B cell (primary cell): ENCODE data around the gene LCN12. TPM values are rescaled to one million over a fixed set of nuclear protein-coding genes. Genes with fewer than 3 reads are reported as not detected.

ENCODE experiments used
- ATAC-seq: fragments of 200-7000 bp; cut with Tn5 transposase; one replicate; pipeline ENCODE4 v1.10.0; 2021; ENCODE audit warnings: low read depth, mild to moderate bottlenecking, moderate number of reproducible peaks, moderate library complexity
- CTCF ChIA-PET: fragments of 350-600 bp; sonication (Branson Sonifier 250); formaldehyde crosslinking; loops from one replicate; lab custom pipeline; 2021; ENCODE audit warnings: antibody characterized with exemption, inconsistent platforms; lab: Charles Lee
- POLR2A ChIA-PET: fragments of 350-600 bp; sonication (Branson Sonifier 250); formaldehyde crosslinking; loops from one replicate; lab custom pipeline; 2021; ENCODE audit warnings: antibody characterized with exemption; lab: Charles Lee
- DNase-seq: peaks from one replicate; pipeline ENCODE4 v3.0.0; 2013
- H2AFZ ChIP-seq: 2 replicates; pipeline ENCODE4 v1.6.1; 2012; ENCODE audit warnings: mild to moderate bottlenecking, low read depth, low read length; ENCODE audit not compliant: insufficient read depth, poor library complexity, severe bottlenecking
- H3K27ac ChIP-seq, 2 donors: 1 replicate in 1 of 2; 2 replicates in 1 of 2; pipeline ENCODE4 v1.5.1; 2012 to 2013; ENCODE audit warnings: low read length in 2 of 2, mild to moderate bottlenecking in 2 of 2, moderate library complexity in 1 of 2
- H3K27me3 ChIP-seq, 4 experiments: fragments of 200-600 bp in 1 of 4; sonication (generic) in 1 of 4; replicated peaks in 1 of 4; 1 replicate in 2 of 4; 2 replicates in 2 of 4; pipeline versions ENCODE4 v1.6.1 to v1.7.0; 2013 to 2016; ENCODE audit warnings: low read length in 3 of 4, mild to moderate bottlenecking in 2 of 4, mixed read lengths in 1 of 4, moderate library complexity in 1 of 4; ENCODE audit not compliant: insufficient read depth in 4 of 4, control insufficient read depth in 3 of 4; ENCODE audit errors: control extremely low read depth in 1 of 4
- H3K36me3 ChIP-seq, 2 experiments: replicated peaks in 1 of 2; 1 replicate in 1 of 2; 2 replicates in 1 of 2; pipeline versions ENCODE4 v1.6.1 to v1.7.1; 2013; ENCODE audit warnings: low read length in 1 of 2; ENCODE audit not compliant: insufficient read depth in 2 of 2, control insufficient read depth in 1 of 2; ENCODE audit errors: control extremely low read depth in 1 of 2, extremely low read depth in 1 of 2
- H3K4me1 ChIP-seq, 2 donors: fragments of 200-600 bp in 1 of 2; sonication (generic) in 1 of 2; 1 replicate in 1 of 2; 2 replicates in 1 of 2; pipeline versions ENCODE4 v1.5.1 to v1.6.1; 2013 to 2017; ENCODE audit warnings: low read length in 2 of 2; ENCODE audit not compliant: control insufficient read depth in 2 of 2, insufficient read depth in 2 of 2
- H3K4me2 ChIP-seq: replicated peaks from 2 replicates; pipeline ENCODE3; 2012; ENCODE audit warnings: mild to moderate bottlenecking, low read depth, low read length; ENCODE audit not compliant: poor library complexity, severe bottlenecking
- H3K4me3 ChIP-seq, 5 experiments: fragments of 200-600 bp in 1 of 5; sonication (generic) in 1 of 5; 1 replicate in 3 of 5; 2 replicates in 2 of 5; pipeline versions ENCODE4 v1.5.1 to v1.7.0; 2011 to 2016; ENCODE audit warnings: low read length in 4 of 5, mild to moderate bottlenecking in 4 of 5, low read depth in 2 of 5, control low read depth in 1 of 5, moderate library complexity in 1 of 5; ENCODE audit not compliant: insufficient read depth in 1 of 5; ENCODE audit errors: control extremely low read depth in 1 of 5, extremely low read depth in 1 of 5
- H3K79me2 ChIP-seq: fragments of 200-600 bp; sonication (generic); one replicate; pipeline ENCODE4 v1.6.0; 2016; ENCODE audit warnings: low read length; ENCODE audit not compliant: control insufficient read depth, insufficient read depth
- H3K9ac ChIP-seq: fragments of 200-600 bp; sonication (generic); 2 replicates; pipeline ENCODE4 v1.6.1; 2017; ENCODE audit warnings: mild to moderate bottlenecking, low read length, moderate library complexity
- H3K9me3 ChIP-seq, 3 donors: one replicate each; pipeline versions ENCODE4 v1.6.1 to v1.7.1; 2013; ENCODE audit warnings: low read length in 2 of 3; ENCODE audit not compliant: control insufficient read depth in 2 of 3, insufficient read depth in 1 of 3; ENCODE audit errors: control extremely low read depth in 1 of 3
- H4K20me1 ChIP-seq: 2 replicates; pipeline ENCODE4 v1.6.0; 2012; ENCODE audit warnings: mild to moderate bottlenecking, low read length; ENCODE audit not compliant: insufficient read depth, control insufficient read depth, poor library complexity, severe bottlenecking
- H3K27ac Mint-ChIP-seq: one replicate; pipeline ENCODE4 v1.8.0; 2021; ENCODE audit warnings: mixed read lengths
- H3K27me3 Mint-ChIP-seq: one replicate; pipeline ENCODE4 v1.8.0; 2021; ENCODE audit warnings: mixed read lengths
- H3K4me1 Mint-ChIP-seq: one replicate; pipeline ENCODE4 v1.8.0; 2021; ENCODE audit warnings: mixed read lengths
- H3K4me3 Mint-ChIP-seq: one replicate; pipeline ENCODE4 v1.8.0; 2021; ENCODE audit warnings: mixed read lengths
- H3K9me3 Mint-ChIP-seq: one replicate; pipeline ENCODE4 v1.8.0; 2022; ENCODE audit warnings: mixed read lengths; ENCODE audit not compliant: insufficient read depth
- CTCF ChIP-seq: fragments of 200-600 bp; IDR thresholded peaks from one replicate; pipeline ENCODE4 v1.8.0; 2022; ENCODE audit warnings: antibody characterized with exemption, mild to moderate bottlenecking
- EZH2 ChIP-seq: IDR thresholded peaks from 2 replicates; pipeline ENCODE4 v1.6.1; 2012; ENCODE audit warnings: borderline replicate concordance, low read depth, mild to moderate bottlenecking, moderate library complexity, low read length; ENCODE audit not compliant: insufficient read depth, poor library complexity, severe bottlenecking
- WGBS: methylation state at CpG from one replicate; pipeline ENCODE4 v1.1.5; 2013; ENCODE audit warnings: missing lambda C conversion rate; ENCODE audit not compliant: insufficient coverage; 5-methylcytosine and 5-hydroxymethylcytosine counted together
- intact Hi-C: fragments of 100-400 bp; cut with micrococcal nuclease; formaldehyde crosslinking; loops from one replicate; pipeline ENCODE4 v1.10.0; 2022
- polyA plus RNA-seq: library from polyadenylated mRNA; depleted of rRNA; stranded (reverse); fragments of >200 nt; gene quantifications from 2 replicates; pipeline ENCODE4 v1.2.3, GENCODE V29; 2012
- total RNA-seq, 2 donors: library from RNA; stranded (reverse); fragments of 120-200 nt in 1 of 2; gene quantifications; 1 replicate in 1 of 2; 2 replicates in 1 of 2; pipeline versions ENCODE4 v1.2.3 to v1.2.4, GENCODE V29; 2013 to 2022

LCN12 gene
- total and polyA plus RNA-seq, 2 donors (not counting 1 experiment from before 2014, with no cell fraction given) = 2.4 to 2.6 TPM

GRCh38 chr9:136954270-136955083, 2.4 kb downstream of the LCN12 start:
- Histone ChIP-seq H3K4me1 (peaks cover 5 to 8% of the 10 kb centered on the region in 2 donors), H3K4me3 (no peak overlapping the region), H3K27me3 (peaks cover 0 to 6% (median 0%) of the 10 kb centered on the region in 4 experiments), H4K20me1 (no peaks in the 10 kb centered on the region), H2AFZ (no peak overlapping the region), H3K27ac (no peak overlapping the region), H3K9me3 (peaks cover 0 to 2% (median 0%) of the 10 kb centered on the region in 3 donors), H3K36me3 (no peaks in the 10 kb centered on the region), H3K4me2 (no peak overlapping the region), H3K9ac (no peak overlapping the region), H3K79me2 (no peaks in the 10 kb centered on the region)
- TF ChIP-seq EZH2 = no peak
- TF ChIP-seq CTCF = no peak
- Mint-ChIP-seq H3K4me1 (peaks cover 4% of the 10 kb centered on the region), H3K27ac (no peak overlapping the region), H3K9me3 (no peaks in the 10 kb centered on the region), H3K27me3 (no peaks in the 10 kb centered on the region), H3K4me3 (no peak overlapping the region)
- no peak for ATAC-seq
- POLR2A ChIA-PET = no interaction called here
- intact Hi-C loops = no loop called here
- DNase-seq = no peak
- 90% methylated on average over 17 of the region's 25 CpGs for WGBS
- CTCF ChIA-PET = no interaction called here
